ENCODE results near the gene SYN1. TPM values are rescaled to one million over a fixed set of nuclear protein-coding genes. Genes with fewer than 3 reads are reported as not detected.

Gene SYN1
- total RNA-seq, 1 donor from 2014 or later: 2.9 TPM

- Mint-ChIP-seq H3K27me3 (ENCODE audit: unreplicated experiment) (peaks cover 2% of the 10 kb centered on the region), H3K4me3 (ENCODE audit: unreplicated experiment) (no peak overlapping the region), H3K36me3 (ENCODE audit: low read depth, unreplicated experiment) (no peaks in the 10 kb centered on the region), H3K4me1 (ENCODE audit: unreplicated experiment) (peaks cover 9% of the 10 kb centered on the region), H3K27ac (ENCODE audit: unreplicated experiment) (no peak overlapping the region), H3K9me3 (ENCODE audit: unreplicated experiment) (no peaks in the 10 kb centered on the region)
- DNase-seq (ENCODE audit: low spot score): no peak
- no peak for TF ChIP-seq CTCF (IDR thresholded peaks at IDR 0.05; ENCODE audit: unreplicated experiment)
Measured at GRCh38 chrX:47611926-47612325, 7.7 kb downstream of the SYN1 start.

- no peak for TF ChIP-seq CTCF (IDR thresholded peaks at IDR 0.05; ENCODE audit: unreplicated experiment)
- no peaks in the 10 kb centered on the region for H3K36me3 Mint-ChIP-seq (ENCODE audit: low read depth, unreplicated experiment)
- H3K4me3 Mint-ChIP-seq (ENCODE audit: unreplicated experiment): no peak overlapping the region
- no peaks in the 10 kb centered on the region for H3K9me3 Mint-ChIP-seq (ENCODE audit: unreplicated experiment)
- no peak for DNase-seq (ENCODE audit: low spot score)
- H3K4me1 Mint-ChIP-seq (ENCODE audit: unreplicated experiment): peaks cover 9% of the 10 kb centered on the region
- peaks cover 2% of the 10 kb centered on the region for H3K27me3 Mint-ChIP-seq (ENCODE audit: unreplicated experiment)
- H3K27ac Mint-ChIP-seq (ENCODE audit: unreplicated experiment): no peak overlapping the region
Measured at GRCh38 chrX:47611489-47611888, 8.2 kb downstream of the SYN1 start.

- DNase-seq (ENCODE audit: low spot score): no peak
- H3K27ac Mint-ChIP-seq (ENCODE audit: unreplicated experiment): peak overlapping the region; percentile 86
- peaks cover 9% of the 10 kb centered on the region for H3K4me1 Mint-ChIP-seq (ENCODE audit: unreplicated experiment)
- H3K27me3 Mint-ChIP-seq (ENCODE audit: unreplicated experiment): peaks cover 3% of the 10 kb centered on the region
- no peaks in the 10 kb centered on the region for H3K9me3 Mint-ChIP-seq (ENCODE audit: unreplicated experiment)
- H3K4me3 Mint-ChIP-seq (ENCODE audit: unreplicated experiment): no peak overlapping the region
- no peak for TF ChIP-seq CTCF (IDR thresholded peaks at IDR 0.05; ENCODE audit: unreplicated experiment)
- H3K36me3 Mint-ChIP-seq (ENCODE audit: low read depth, unreplicated experiment): no peaks in the 10 kb centered on the region
Measured at GRCh38 chrX:47610511-47610910, 9.1 kb downstream of the SYN1 start.

GRCh38 chrX:47608130-47608810, 11.4 kb downstream of the SYN1 start:
- Mint-ChIP-seq H3K9me3 (ENCODE audit: unreplicated experiment) (no peaks in the 10 kb centered on the region), H3K27ac (ENCODE audit: unreplicated experiment) (no peak overlapping the region), H3K4me1 (ENCODE audit: unreplicated experiment) (peaks cover 9% of the 10 kb centered on the region), H3K4me3 (ENCODE audit: unreplicated experiment) (no peak overlapping the region), H3K36me3 (ENCODE audit: low read depth, unreplicated experiment) (no peaks in the 10 kb centered on the region), H3K27me3 (ENCODE audit: unreplicated experiment) (peaks cover 3% of the 10 kb centered on the region)
- DNase-seq (ENCODE audit: low spot score): no peak
- TF ChIP-seq CTCF (IDR thresholded peaks at IDR 0.05; ENCODE audit: unreplicated experiment): no peak

GRCh38 chrX:47607091-47607490, 12.6 kb downstream of the SYN1 start:
- Mint-ChIP-seq H3K27me3 (ENCODE audit: unreplicated experiment) (peaks cover 1% of the 10 kb centered on the region), H3K36me3 (ENCODE audit: low read depth, unreplicated experiment) (no peaks in the 10 kb centered on the region), H3K4me3 (ENCODE audit: unreplicated experiment) (no peak overlapping the region), H3K9me3 (ENCODE audit: unreplicated experiment) (no peaks in the 10 kb centered on the region), H3K27ac (ENCODE audit: unreplicated experiment) (no peak overlapping the region), H3K4me1 (ENCODE audit: unreplicated experiment) (peaks cover 9% of the 10 kb centered on the region)
- no peak for DNase-seq (ENCODE audit: low spot score)
- TF ChIP-seq CTCF (IDR thresholded peaks at IDR 0.05; ENCODE audit: unreplicated experiment): no peak
